Activated CD8-positive, alpha-beta memory T cell treated with anti-CD3 and anti-CD28 coated beads, Interleukin-2, amount 50 U/mL, for 24 hours (primary cell): Measurements from ENCODE around the gene GCHFR.

Experiments
- DNase-seq: peaks from one replicate; pipeline ENCODE4 v3.0.0-alpha.2; 2020; ENCODE audit errors: extremely low read depth

The GCHFR gene

GRCh38 chr15:40763801-40764628 lies at the start of gene GCHFR:
Gene GCHFR (plus strand): TSS chr15:40764068. CDS start chr15:40764181, 113 bp downstream.
- no peak for DNase-seq

DNA sequence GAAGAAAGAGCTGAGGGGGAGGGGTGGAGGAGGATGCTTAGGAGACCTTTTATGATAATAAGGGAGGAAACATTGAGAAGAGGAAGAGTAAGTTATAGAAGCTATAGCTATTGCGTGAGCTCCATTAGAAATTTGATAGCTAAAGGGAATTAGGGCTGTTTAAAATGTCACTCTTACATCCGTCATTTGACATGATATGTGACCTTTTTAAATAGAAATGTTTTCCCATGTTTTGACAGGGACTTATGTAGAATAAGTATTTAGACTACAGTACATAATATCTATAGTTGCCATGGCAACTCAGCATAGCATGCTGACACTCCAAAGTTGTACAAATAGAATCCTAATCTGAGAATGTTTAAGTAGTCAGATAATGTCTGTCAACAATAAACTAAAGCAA lies 49.7 kb upstream of the GCHFR start:
- DNase-seq: no peak

GRCh38 chr15:40716165-40716564 lies 47.7 kb upstream of the GCHFR start:
- no peak for DNase-seq

- DNase-seq: no peak
Measured at GRCh38 chr15:40721701-40722100, 42.2 kb upstream of the GCHFR start.

GRCh38 chr15:40722354-40722753 lies 41.5 kb upstream of the GCHFR start:
- DNase-seq: no peak

- no peak for DNase-seq
Measured at GRCh38 chr15:40722934-40723333, 40.9 kb upstream of the GCHFR start.

DNA sequence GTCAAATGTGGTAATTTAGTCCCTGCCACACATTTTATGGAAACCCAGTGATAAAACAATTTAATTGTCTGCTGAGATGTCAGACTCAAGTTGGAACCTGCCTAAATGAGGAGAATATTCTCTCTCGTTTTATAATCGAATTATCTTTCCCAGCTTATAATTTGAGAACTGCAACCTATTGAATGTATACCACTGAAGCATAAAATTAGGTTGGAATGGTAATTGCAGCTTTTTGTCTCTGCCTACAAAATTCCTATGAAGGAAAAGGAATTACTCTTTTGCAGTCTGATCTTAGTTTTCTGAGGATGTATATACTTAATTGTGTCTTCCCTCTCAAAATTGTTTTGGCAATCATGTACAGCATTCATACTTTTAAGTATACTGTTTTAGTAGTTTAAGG lies 39.9 kb upstream of the GCHFR start:
- no peak for DNase-seq

DNA sequence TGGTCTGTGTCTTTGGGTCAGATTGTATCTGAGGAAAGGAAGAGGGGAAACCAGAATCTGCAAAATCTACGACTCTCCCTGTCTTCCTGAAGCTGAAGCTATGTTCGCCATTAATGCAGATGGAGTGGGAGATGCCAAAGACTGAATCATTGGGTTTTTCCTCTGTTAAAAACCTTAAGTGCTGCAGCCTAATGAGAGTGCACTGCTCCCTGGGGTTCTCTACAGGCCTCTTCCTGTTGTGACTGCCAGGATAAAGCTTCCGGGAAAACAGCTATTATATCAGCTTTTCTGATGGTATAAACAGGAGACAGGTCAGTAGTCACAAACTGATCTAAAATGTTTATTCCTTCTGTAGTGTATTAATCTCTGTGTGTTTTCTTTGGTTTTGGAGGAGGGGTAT lies 32.8 kb upstream of the GCHFR start:
- no peak for DNase-seq

DNA sequence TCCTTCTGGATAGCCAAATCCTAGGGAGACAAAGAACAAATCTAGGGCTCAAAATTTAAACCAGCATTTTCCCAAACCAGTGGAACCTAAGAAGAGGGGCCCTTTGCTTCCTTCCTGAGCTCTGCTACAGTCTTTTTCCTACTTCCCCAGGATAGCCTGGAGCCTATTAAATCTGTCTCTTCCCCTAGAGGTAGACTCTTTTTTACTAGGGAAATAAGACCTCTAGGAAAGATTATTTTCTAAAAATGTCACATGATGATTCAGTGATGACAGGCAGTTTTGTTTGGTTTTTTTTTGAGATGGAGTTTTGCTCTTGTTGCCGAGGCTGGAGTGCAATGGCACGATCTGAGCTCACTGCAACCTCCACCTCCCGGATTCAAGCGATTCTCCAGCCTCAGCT lies 27.3 kb upstream of the GCHFR start:
- DNase-seq: no peak

- DNase-seq: no peak
Measured at GRCh38 chr15:40737048-40737447, 26.8 kb upstream of the GCHFR start.

- DNase-seq: no peak
Measured at GRCh38 chr15:40739047-40739446, 24.8 kb upstream of the GCHFR start.

- DNase-seq: no peak
Measured at GRCh38 chr15:40739854-40740253, 24.0 kb upstream of the GCHFR start.

DNA sequence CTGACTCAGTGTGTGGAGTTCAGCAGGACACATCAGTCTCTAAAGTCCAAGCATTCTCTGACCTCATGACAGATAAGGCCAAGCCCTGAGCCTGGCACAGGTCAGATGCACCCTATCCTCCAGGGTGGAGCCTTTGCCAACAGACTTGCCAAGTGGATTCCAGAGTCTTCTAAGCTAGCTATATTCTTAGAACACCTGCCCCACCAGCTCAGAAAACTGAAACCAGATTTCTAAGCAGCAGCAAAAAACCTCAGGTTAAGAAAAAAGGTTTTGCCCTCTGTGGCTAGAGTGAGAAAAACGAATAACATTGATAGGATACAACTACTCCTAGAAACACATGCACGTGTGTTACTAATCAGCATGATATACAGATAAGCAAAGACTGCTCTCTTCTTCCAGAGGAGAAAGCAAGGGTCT lies 20.4 kb upstream of the GCHFR start:
- DNase-seq: no peak

DNA sequence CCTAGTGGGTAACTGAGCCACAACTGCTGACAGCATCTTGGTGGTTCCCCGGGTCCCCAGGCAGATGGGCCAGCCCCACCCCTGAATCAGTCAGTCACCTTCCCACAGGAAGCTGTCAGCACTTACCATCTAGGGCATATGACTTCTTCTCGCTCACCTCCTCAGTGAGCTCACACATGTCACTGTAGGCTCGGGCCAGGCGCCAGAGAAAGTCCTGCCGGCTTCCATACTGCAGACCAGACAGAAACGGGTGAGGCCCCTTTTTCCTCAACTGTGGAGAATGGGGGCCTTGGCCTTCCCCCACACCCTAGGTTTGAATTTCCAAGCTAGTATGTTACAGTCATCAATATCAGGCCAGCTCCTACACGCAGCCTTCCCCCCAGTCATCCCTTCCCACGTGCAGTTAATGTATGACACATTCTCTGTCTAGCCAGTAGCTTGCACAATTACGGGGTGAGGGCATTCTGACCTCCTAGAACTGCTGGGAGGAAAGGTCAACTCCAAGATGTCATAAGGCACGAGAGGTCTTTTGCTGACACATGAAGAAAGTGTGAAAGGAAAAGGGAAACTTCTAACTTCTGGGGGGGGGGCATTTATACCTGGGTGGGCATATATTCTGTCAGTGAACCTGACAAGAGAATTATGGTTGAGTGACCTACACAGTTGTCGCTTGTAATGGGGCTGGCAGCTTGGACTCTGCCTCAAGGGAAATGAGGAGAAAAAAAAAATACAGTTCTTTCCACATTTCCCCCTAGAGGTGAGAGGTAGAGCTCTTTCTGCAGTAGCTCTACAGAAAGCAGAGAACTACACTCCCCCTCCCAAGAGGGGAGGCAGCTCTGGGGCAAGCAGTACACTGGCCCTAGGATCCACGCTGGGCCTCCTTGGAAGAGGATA lies 19.7 kb upstream of the GCHFR start:
- DNase-seq: peak; percentile 58

GRCh38 chr15:40744815-40745152 lies 19.1 kb upstream of the GCHFR start:
- DNase-seq: no peak

DNA sequence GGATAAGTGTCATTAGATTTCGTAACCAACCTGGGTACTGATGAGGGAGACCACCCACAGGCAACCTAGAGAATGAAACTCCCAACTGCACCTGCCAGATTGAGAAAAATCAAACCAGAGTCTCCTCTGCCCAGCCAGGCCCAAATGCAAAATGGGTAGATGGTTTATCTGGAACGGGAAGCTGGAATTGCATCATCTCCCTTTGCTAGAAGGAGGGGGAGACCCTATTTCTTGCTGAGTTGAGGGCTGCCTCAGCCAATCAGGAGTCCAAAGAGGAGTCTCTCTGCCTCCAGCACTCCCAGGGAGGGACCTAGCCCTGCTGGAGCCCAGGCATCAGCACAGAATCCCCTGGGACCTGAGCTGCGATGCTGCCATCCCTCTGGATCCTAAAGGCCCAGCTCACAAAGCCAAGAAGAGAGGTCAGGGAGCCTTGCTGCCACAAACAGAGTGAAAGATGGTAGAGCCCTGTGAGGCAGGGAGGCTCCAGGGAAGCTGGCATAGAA lies 16.9 kb upstream of the GCHFR start:
- no peak for DNase-seq

DNA sequence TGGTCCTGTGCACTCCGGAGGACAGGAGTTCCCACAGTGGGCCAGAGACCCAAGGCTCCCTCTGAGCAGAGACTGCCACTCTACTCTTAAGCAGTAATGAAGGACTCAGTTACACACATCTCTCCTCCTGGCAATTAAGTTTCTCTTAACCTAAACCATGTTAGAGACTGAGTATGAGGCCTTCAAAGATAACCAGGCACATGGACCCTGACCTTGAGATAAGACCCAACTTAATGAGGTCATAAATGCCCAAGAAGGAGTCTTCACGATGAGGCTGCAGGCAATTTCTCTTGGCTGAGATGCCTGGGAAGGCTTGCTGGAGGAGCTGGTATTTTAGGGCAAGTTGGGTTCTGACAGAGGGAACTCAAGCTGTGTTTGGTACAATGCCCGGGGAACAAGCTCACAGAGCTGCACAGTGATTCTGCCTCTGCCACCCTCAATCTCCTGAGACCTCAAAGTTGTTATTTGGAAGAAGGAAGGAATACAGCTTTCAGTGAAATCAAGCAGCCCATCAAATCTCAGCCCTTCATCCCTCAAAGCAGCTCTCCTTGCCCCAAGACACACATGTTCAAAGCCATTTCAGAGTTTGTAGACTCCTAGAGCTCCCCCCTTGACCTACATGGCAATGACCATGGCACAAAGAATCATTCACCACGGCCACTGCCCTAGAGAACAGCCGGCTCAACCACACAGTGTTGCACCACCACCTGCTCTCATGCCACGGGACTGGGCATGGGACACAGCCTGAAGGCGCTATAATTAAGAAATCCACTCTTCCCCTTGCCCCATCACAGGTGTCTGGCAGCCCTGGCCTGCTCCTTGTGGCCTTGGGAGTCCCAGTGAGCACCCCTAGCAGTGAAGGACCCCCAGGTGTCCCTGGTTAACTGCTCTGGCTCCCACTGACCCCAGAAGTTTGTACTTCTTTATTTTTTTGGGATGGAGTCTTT lies 15.9 kb upstream of the GCHFR start:
- DNase-seq: no peak

- DNase-seq: no peak
Measured at GRCh38 chr15:40749151-40749630, 14.7 kb upstream of the GCHFR start.

GRCh38 chr15:40750885-40751284 lies 13.0 kb upstream of the GCHFR start:
- no peak for DNase-seq

DNA sequence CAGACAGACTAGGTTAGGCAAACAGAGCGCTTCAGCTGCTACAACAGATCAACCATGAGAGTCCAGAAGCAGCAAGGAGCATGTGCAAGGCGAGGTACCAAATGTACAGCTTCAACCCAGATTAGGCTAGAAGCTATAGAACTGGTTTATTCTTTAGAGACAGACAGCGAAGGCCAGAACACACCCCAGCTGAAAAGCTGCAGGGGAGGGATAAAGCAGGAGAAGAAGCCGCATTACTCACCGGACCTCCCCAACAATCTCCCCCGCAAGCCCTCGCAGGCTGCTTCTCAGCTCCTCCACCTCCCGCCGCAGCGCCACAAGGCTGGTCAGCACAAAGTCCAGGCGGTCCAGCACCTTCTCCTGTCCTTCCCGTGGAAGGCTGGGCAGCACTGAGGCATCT lies 12.1 kb upstream of the GCHFR start:
- no peak for DNase-seq

GRCh38 chr15:40754574-40754882 lies 9.3 kb upstream of the GCHFR start:
- no peak for DNase-seq
